ENCODE data around the gene RMND1.
"Not testable (repeated sequence)": the region's sequence is repeated elsewhere in the genome, so short reads cannot be mapped to it uniquely, and the experiment has no call there.

Gene RMND1

GRCh38 chr6:151475653-151476523 is 24.0 kb upstream of the RMND1 start:
- Histone ChIP-seq H4K20me1 (ENCODE audit: control insufficient read depth, insufficient read depth, low read depth, low read length) (no peaks in the 10 kb centered on the region), H3K9me2 (replicated peaks; ENCODE audit: control insufficient read depth, low read length) (no peaks in the 10 kb centered on the region), H3K4me1 (ENCODE audit: control insufficient read depth, low read length) (peaks cover 21% of the 10 kb centered on the region), H3K9me3 (ENCODE audit: control insufficient read depth, insufficient read depth, low read length) (no peaks in the 10 kb centered on the region), H3K79me2 (ENCODE audit: control insufficient read depth, low read length) (no peaks in the 10 kb centered on the region), H3K36me3 (ENCODE audit: control insufficient read depth, low read length) (no peaks in the 10 kb centered on the region), H3F3A (ENCODE audit: control insufficient read depth, insufficient read depth) (0 out of 2 replicates have a peak, but pooled peaks cover 2% of the 10 kb centered on the region), H3K4me2 (ENCODE audit: low read length) (peak overlapping the region; percentile 39), H3K27ac (ENCODE audit: low read depth, low read length) (no peak overlapping the region), H3K27me3 (ENCODE audit: control insufficient read depth, low read length) (no peaks in the 10 kb centered on the region), H3K4me3 (ENCODE audit: low read length) (no peak overlapping the region; the same call in 1 of the 2 replicates)
- TF ChIP-seq CTCF (IDR thresholded peaks at IDR 0.05; ENCODE audit: low read depth, low read length, poor library complexity, severe bottlenecking): peak; percentile 80
- no peak for TF ChIP-seq EZH2phosphoT487 (IDR thresholded peaks at IDR 0.05; ENCODE audit: borderline replicate concordance, low read length)

GRCh38 chr6:151464702-151465101 is 12.8 kb upstream of the RMND1 start:
- H3K27me3 ChIP-seq (ENCODE audit: control insufficient read depth, low read length): no peaks in the 10 kb centered on the region
- peaks cover 67% of the 10 kb centered on the region for H3K36me3 ChIP-seq (ENCODE audit: control insufficient read depth, low read length)
- TF ChIP-seq EZH2phosphoT487 (IDR thresholded peaks at IDR 0.05; ENCODE audit: borderline replicate concordance, low read length) (no peak), CTCF (IDR thresholded peaks at IDR 0.05; ENCODE audit: low read depth, low read length, poor library complexity, severe bottlenecking) (no peak)
- H3K9me3 ChIP-seq (ENCODE audit: control insufficient read depth, insufficient read depth, low read length): no peaks in the 10 kb centered on the region
- peaks cover 28% of the 10 kb centered on the region for H3K4me1 ChIP-seq (ENCODE audit: control insufficient read depth, low read length)
- H4K20me1 ChIP-seq (ENCODE audit: control insufficient read depth, insufficient read depth, low read depth, low read length): no peaks in the 10 kb centered on the region
- H3K4me2 ChIP-seq (ENCODE audit: low read length): peak overlapping the region; percentile 12; the same call in 1 of the 2 replicates
- peaks cover 19% of the 10 kb centered on the region for H3K79me2 ChIP-seq (ENCODE audit: control insufficient read depth, low read length)
- H3K27ac ChIP-seq (ENCODE audit: low read depth, low read length): no peak overlapping the region
- no peak overlapping the region for H3K4me3 ChIP-seq (ENCODE audit: low read length)
- H3K9me2 ChIP-seq (replicated peaks; ENCODE audit: control insufficient read depth, low read length): no peaks in the 10 kb centered on the region
- H3F3A ChIP-seq (ENCODE audit: control insufficient read depth, insufficient read depth): peaks cover 7% of the 10 kb centered on the region

- H3K27me3 ChIP-seq (ENCODE audit: control insufficient read depth, low read length): no peaks in the 10 kb centered on the region
- H3K27ac ChIP-seq (ENCODE audit: low read depth, low read length): no peak overlapping the region
- no peaks in the 10 kb centered on the region for H4K20me1 ChIP-seq (ENCODE audit: control insufficient read depth, insufficient read depth, low read depth, low read length)
- no peaks in the 10 kb centered on the region for H3F3A ChIP-seq (ENCODE audit: control insufficient read depth, insufficient read depth)
- no peak overlapping the region for H3K4me3 ChIP-seq (ENCODE audit: low read length)
- H3K4me1 ChIP-seq (ENCODE audit: control insufficient read depth, low read length): peaks cover 27% of the 10 kb centered on the region
- H3K9me3 ChIP-seq (ENCODE audit: control insufficient read depth, insufficient read depth, low read length): no peaks in the 10 kb centered on the region
- peaks cover 40% of the 10 kb centered on the region for H3K79me2 ChIP-seq (ENCODE audit: control insufficient read depth, low read length)
- H3K9me2 ChIP-seq (replicated peaks; ENCODE audit: control insufficient read depth, low read length): no peaks in the 10 kb centered on the region
- no peak overlapping the region for H3K4me2 ChIP-seq (ENCODE audit: low read length)
- H3K36me3 ChIP-seq (ENCODE audit: control insufficient read depth, low read length): peaks cover 79% of the 10 kb centered on the region
- TF ChIP-seq CTCF (IDR thresholded peaks at IDR 0.05; ENCODE audit: low read depth, low read length, poor library complexity, severe bottlenecking) (no peak), EZH2phosphoT487 (IDR thresholded peaks at IDR 0.05; ENCODE audit: borderline replicate concordance, low read length) (no peak)
Measured at GRCh38 chr6:151461673-151462072, 9.7 kb upstream of the RMND1 start.

GRCh38 chr6:151455751-151456398 is 3.9 kb upstream of the RMND1 start:
- H3K4me3 ChIP-seq (ENCODE audit: low read length); H3F3A ChIP-seq (ENCODE audit: control insufficient read depth, insufficient read depth); H3K27me3 ChIP-seq (ENCODE audit: control insufficient read depth, low read length); H4K20me1 ChIP-seq (ENCODE audit: control insufficient read depth, insufficient read depth, low read depth, low read length); H3K9me3 ChIP-seq (ENCODE audit: control insufficient read depth, insufficient read depth, low read length); H3K9me2 ChIP-seq (replicated peaks; ENCODE audit: control insufficient read depth, low read length); H3K27ac ChIP-seq (ENCODE audit: low read depth, low read length): not testable (repeated sequence)
- peaks cover 55% of the 10 kb centered on the region for H3K36me3 ChIP-seq (ENCODE audit: control insufficient read depth, low read length)
- H3K4me1 ChIP-seq (ENCODE audit: control insufficient read depth, low read length): peaks cover 31% of the 10 kb centered on the region
- H3K4me2 ChIP-seq (ENCODE audit: low read length): peak overlapping the region; percentile 47; the same call in 1 of the 2 replicates
- H3K79me2 ChIP-seq (ENCODE audit: control insufficient read depth, low read length): peaks cover 68% of the 10 kb centered on the region

Data from DOHH2 (cell line).